ENCODE measurements around the gene AKNA. TPM values are rescaled to one million over a fixed set of nuclear protein-coding genes. Genes with fewer than 3 reads are reported as not detected.

AKNA gene
- total RNA-seq, 5 donors from 2014 or later (not counting 1 experiment from before 2014, with no cell fraction given) = 382 to 462 (median 415) TPM

DNA sequence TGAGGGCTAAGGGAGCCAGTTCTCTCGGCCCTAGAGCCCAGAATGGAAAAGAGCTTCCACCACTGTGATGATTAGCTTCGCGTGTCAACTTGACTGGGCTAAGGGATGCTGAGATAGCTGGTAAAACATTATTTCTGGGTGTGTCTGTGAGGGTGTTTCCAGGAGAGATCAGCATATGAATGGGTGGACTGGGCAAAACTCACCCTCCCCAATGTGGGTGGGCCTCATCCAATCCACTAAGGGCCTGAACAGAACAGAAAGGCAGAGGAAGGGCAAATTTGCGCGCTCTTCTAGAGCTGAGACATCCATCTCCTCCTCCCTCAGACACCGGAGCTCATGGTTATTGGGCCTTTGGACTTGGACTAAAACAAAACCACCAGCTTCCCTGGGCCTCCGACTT lies 20.9 kb upstream of the AKNA start:
- CTCF ChIA-PET = interaction anchor here (0.7 to 1.3 kb wide), 4 partner anchors 9 to 245 kb away, joined by 3 to 7 read pairs (median 4); no protein-coding TSS in a partner anchor
- H3K4me1 Mint-ChIP-seq = peaks cover 6 to 8% (median 6%) of the 10 kb centered on the region in 3 donors
- H3K36me3 ChIP-seq (ENCODE audit: control insufficient read depth in 2 of 2, extremely low read depth in 1 of 2, insufficient read depth in 1 of 2, low read length in 1 of 2) = no peaks in the 10 kb centered on the region
- DNase-seq = no peak
- H3K4me3 Mint-ChIP-seq = no peak overlapping the region
- H3K4me3 ChIP-seq (ENCODE audit: control insufficient read depth in 1 of 2, extremely low read depth in 1 of 2, low read length in 1 of 2) = no peak overlapping the region
- no peak overlapping the region for H3K27ac Mint-ChIP-seq
- no peak for ATAC-seq (replicated peaks in 1 of 4)
- H3K36me3 Mint-ChIP-seq = no peaks in the 10 kb centered on the region
- H3K27me3 ChIP-seq (replicated peaks in 1 of 2; ENCODE audit: control insufficient read depth in 2 of 2, extremely low read depth in 1 of 2, insufficient read depth in 2 of 2, low read length in 1 of 2) = no peaks in the 10 kb centered on the region
- no peaks in the 10 kb centered on the region for H3K27me3 Mint-ChIP-seq
- H3K27ac ChIP-seq (ENCODE audit: low read length) = no peak overlapping the region
- peaks cover 0 to 11% of the 10 kb centered on the region in 2 experiments for H3K4me1 ChIP-seq (ENCODE audit: control insufficient read depth in 1 of 2, extremely low read depth in 1 of 2, insufficient read depth in 2 of 2, low read length in 2 of 2)
- POLR2A ChIA-PET = no interaction called here
- 83% methylated on average over 3 of the region's 7 CpGs for WGBS (ENCODE audit: insufficient coverage)
- H3K9me3 Mint-ChIP-seq = no peaks in the 10 kb centered on the region
- H3K9me3 ChIP-seq = no peaks in the 10 kb centered on the region

DNA sequence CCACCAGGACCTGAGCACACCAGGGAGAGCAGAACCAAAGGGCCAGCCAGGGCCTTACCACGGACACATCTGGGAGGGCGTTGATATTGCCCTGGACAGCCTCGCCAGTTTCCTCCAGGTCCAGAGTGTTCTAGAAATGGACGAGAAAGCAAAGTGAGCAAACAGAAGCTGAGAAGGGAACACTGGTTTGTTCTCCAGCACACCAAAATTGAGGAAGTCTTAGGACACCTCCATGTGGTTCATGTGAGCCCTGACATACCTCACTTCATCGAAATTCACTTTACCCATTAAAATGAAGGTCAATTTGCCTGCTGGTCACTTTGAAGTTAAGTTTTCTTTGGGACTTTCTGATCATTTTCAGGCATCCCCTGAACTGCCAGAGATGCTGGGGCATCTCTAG lies 20.1 kb upstream of the AKNA start:
- WGBS (ENCODE audit: insufficient coverage) = 97% methylated on average over 4 of the region's 5 CpGs
- H3K27ac Mint-ChIP-seq = peak overlapping the region in 1 of 2 donors; percentile 22
- Histone ChIP-seq H3K4me1 (ENCODE audit: control insufficient read depth in 1 of 2, extremely low read depth in 1 of 2, insufficient read depth in 2 of 2, low read length in 2 of 2) (peaks cover 0 to 10% of the 10 kb centered on the region in 2 experiments), H3K36me3 (ENCODE audit: control insufficient read depth in 2 of 2, extremely low read depth in 1 of 2, insufficient read depth in 1 of 2, low read length in 1 of 2) (no peaks in the 10 kb centered on the region), H3K4me3 (ENCODE audit: control insufficient read depth in 1 of 2, extremely low read depth in 1 of 2, low read length in 1 of 2) (no peak overlapping the region), H3K27me3 (replicated peaks in 1 of 2; ENCODE audit: control insufficient read depth in 2 of 2, extremely low read depth in 1 of 2, insufficient read depth in 2 of 2, low read length in 1 of 2) (no peaks in the 10 kb centered on the region), H3K9me3 (no peaks in the 10 kb centered on the region), H3K27ac (ENCODE audit: low read length) (no peak overlapping the region)
- H3K4me3 Mint-ChIP-seq = no peak overlapping the region
- H3K4me1 Mint-ChIP-seq = peaks cover 6 to 8% (median 6%) of the 10 kb centered on the region in 3 donors
- H3K27me3 Mint-ChIP-seq = no peaks in the 10 kb centered on the region
- ChIA-PET CTCF (interaction anchor here (0.7 to 5.3 kb wide), 4 partner anchors 9 to 245 kb away, joined by 3 to 121 read pairs (median 4); no protein-coding TSS in a partner anchor), POLR2A (no interaction called here)
- no peaks in the 10 kb centered on the region for H3K36me3 Mint-ChIP-seq
- ATAC-seq (replicated peaks in 1 of 4) = no peak
- DNase-seq = no peak
- no peaks in the 10 kb centered on the region for H3K9me3 Mint-ChIP-seq

DNA sequence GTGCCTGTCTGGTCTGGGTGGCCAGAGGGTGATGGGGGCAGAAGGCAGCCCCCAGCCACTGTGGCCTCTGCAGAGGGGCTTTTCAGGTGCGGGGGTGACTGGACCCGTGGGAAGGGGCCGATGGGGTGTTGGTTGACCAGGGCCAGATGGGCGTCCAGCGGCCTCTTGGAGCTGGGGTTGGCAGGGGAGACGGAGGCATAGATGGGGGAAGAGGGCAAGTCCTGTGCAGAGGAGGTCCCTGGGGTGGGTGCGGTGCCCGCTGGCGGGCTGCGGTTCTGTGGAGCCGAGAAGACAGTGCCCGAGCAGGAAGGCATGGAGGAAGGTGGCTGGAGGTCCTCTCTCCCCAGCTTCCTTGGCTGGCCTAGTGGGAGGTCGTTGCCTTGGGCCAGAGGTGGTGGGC lies 18.7 kb upstream of the AKNA start:
- no peaks in the 10 kb centered on the region for H3K9me3 Mint-ChIP-seq
- POLR2A ChIA-PET = no interaction called here
- no peak overlapping the region for H3K27ac Mint-ChIP-seq
- H3K27me3 Mint-ChIP-seq = no peaks in the 10 kb centered on the region
- WGBS (ENCODE audit: insufficient coverage) = 93% methylated on average over 10 of the region's 13 CpGs
- H3K36me3 Mint-ChIP-seq = no peaks in the 10 kb centered on the region
- peaks cover 6 to 8% (median 6%) of the 10 kb centered on the region in 3 donors for H3K4me1 Mint-ChIP-seq
- no peak for ATAC-seq (replicated peaks in 1 of 4)
- H3K27ac ChIP-seq (ENCODE audit: low read length) = no peak overlapping the region
- H3K9me3 ChIP-seq = no peaks in the 10 kb centered on the region
- H3K27me3 ChIP-seq (replicated peaks in 1 of 2; ENCODE audit: control insufficient read depth in 2 of 2, extremely low read depth in 1 of 2, insufficient read depth in 2 of 2, low read length in 1 of 2) = no peaks in the 10 kb centered on the region
- peaks cover 0 to 10% of the 10 kb centered on the region in 2 experiments for H3K4me1 ChIP-seq (ENCODE audit: control insufficient read depth in 1 of 2, extremely low read depth in 1 of 2, insufficient read depth in 2 of 2, low read length in 2 of 2)
- CTCF ChIA-PET = interaction anchor here (0.6 to 5.3 kb wide), 17 partner anchors 9 to 608 kb away, joined by 3 to 121 read pairs (median 4); no protein-coding TSS in a partner anchor
- H3K4me3 Mint-ChIP-seq = no peak overlapping the region
- no peak overlapping the region for H3K4me3 ChIP-seq (ENCODE audit: control insufficient read depth in 1 of 2, extremely low read depth in 1 of 2, low read length in 1 of 2)
- DNase-seq = no peak
- no peaks in the 10 kb centered on the region for H3K36me3 ChIP-seq (ENCODE audit: control insufficient read depth in 2 of 2, extremely low read depth in 1 of 2, insufficient read depth in 1 of 2, low read length in 1 of 2)

DNA sequence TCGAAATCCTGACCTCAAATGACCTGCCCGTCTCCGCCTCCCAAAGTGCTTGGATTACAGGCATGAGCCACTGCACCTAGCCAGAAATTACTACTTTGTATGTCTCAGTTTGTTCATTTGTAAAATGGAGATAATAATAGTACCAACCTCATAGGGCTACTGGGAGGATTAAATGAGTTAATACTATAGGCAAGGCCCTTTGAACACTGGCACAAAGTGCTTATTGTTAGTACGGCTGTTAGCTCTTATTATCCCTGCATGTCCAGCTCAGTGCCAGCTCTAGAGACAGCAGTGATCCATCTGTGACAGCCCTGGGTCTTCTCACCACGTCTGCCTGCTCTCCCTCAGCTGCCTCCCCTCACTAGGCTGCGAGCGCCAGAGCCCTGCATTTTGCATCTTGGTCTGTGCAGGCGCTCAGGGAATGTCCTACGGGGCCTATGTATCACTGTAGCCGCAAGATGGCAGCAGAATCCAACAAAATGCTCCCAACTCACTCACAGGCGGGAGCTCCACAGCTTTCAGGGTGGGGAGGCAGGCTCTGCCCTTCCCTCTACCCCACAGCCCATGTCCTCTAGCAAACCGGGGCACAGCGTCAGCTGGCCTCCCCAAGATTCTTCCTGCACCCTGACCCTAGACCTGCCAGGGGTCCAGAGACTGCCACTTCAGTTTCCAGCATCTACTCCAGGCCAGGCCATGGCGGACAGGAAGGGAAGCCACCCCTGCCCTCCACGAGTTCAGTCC lies 17.7 kb upstream of the AKNA start:
- Mint-ChIP-seq H3K4me3 (no peak overlapping the region), H3K9me3 (no peaks in the 10 kb centered on the region), H3K36me3 (no peaks in the 10 kb centered on the region), H3K27me3 (no peaks in the 10 kb centered on the region), H3K4me1 (peaks cover 6 to 8% (median 6%) of the 10 kb centered on the region in 3 donors), H3K27ac (peak overlapping the region; percentile 62 to 68)
- 0% methylated on average over 6 of the region's 15 CpGs for WGBS (ENCODE audit: insufficient coverage)
- Histone ChIP-seq H3K27me3 (replicated peaks in 1 of 2; ENCODE audit: control insufficient read depth in 2 of 2, extremely low read depth in 1 of 2, insufficient read depth in 2 of 2, low read length in 1 of 2) (no peaks in the 10 kb centered on the region), H3K4me1 (ENCODE audit: control insufficient read depth in 1 of 2, extremely low read depth in 1 of 2, insufficient read depth in 2 of 2, low read length in 2 of 2) (peaks cover 0 to 10% of the 10 kb centered on the region in 2 experiments), H3K9me3 (no peaks in the 10 kb centered on the region), H3K4me3 (ENCODE audit: control insufficient read depth in 1 of 2, extremely low read depth in 1 of 2, low read length in 1 of 2) (no peak overlapping the region), H3K36me3 (ENCODE audit: control insufficient read depth in 2 of 2, extremely low read depth in 1 of 2, insufficient read depth in 1 of 2, low read length in 1 of 2) (no peaks in the 10 kb centered on the region), H3K27ac (ENCODE audit: low read length) (no peak overlapping the region)
- DNase-seq = peak; percentile 57 to 91 (median 76)
- peak; percentile 93 to 100 (median 97) for ATAC-seq (replicated peaks in 1 of 4)
- ChIA-PET POLR2A (interaction anchor here in 1 of 2 donors (0.7 kb wide), 1 partner anchor 187 kb away, joined by 3 read pairs; no protein-coding TSS in a partner anchor), CTCF (interaction anchor here (0.6 to 5.3 kb wide), 36 partner anchors 10 to 1097 kb away, joined by 3 to 121 read pairs (median 4); partner anchors contain the start of genes ATP6V1G1 (in 1 of the 2) and WHRN (in 1 of the 2))

DNA sequence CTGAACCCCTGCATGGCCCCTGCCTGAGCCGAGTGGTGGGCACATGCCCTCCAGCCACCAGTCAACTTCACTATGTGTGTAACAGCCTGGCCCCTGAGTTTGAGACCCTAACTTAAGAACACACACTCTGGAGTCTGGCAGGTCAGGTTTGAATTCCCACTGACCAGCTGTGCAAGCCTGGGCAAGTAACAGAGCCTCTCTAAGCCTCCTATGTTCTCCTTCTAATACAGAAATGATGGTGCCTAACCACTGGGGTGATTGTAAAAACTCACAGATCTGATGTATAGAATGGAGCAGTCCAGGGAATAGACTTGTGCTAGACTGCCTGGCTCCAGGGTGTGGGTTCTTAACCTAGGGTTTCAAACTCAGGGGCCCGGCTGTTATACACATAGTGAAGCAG lies 16.7 kb upstream of the AKNA start:
- H3K27ac ChIP-seq (ENCODE audit: low read length) = no peak overlapping the region
- Mint-ChIP-seq H3K4me1 (peaks cover 6 to 8% (median 6%) of the 10 kb centered on the region in 3 donors), H3K27me3 (no peaks in the 10 kb centered on the region), H3K9me3 (no peaks in the 10 kb centered on the region), H3K4me3 (no peak overlapping the region), H3K36me3 (no peaks in the 10 kb centered on the region), H3K27ac (no peak overlapping the region)
- CTCF ChIA-PET = interaction anchor here (0.6 to 5.3 kb wide), 14 partner anchors 8 to 610 kb away, joined by 3 to 121 read pairs (median 6); partner anchors contain the start of gene TEX48 (in 1 of the 2)
- WGBS (ENCODE audit: insufficient coverage) = no CpG with 5 or more reads among the region's 2 CpGs
- POLR2A ChIA-PET = no interaction called here
- no peaks in the 10 kb centered on the region for H3K36me3 ChIP-seq (ENCODE audit: control insufficient read depth in 2 of 2, extremely low read depth in 1 of 2, insufficient read depth in 1 of 2, low read length in 1 of 2)
- H3K4me3 ChIP-seq (ENCODE audit: control insufficient read depth in 1 of 2, extremely low read depth in 1 of 2, low read length in 1 of 2) = no peak overlapping the region
- peaks cover 0 to 10% of the 10 kb centered on the region in 2 experiments for H3K4me1 ChIP-seq (ENCODE audit: control insufficient read depth in 1 of 2, extremely low read depth in 1 of 2, insufficient read depth in 2 of 2, low read length in 2 of 2)
- DNase-seq (no peak), ATAC-seq (replicated peaks in 1 of 4) (no peak)
- H3K9me3 ChIP-seq = no peaks in the 10 kb centered on the region
- no peaks in the 10 kb centered on the region for H3K27me3 ChIP-seq (replicated peaks in 1 of 2; ENCODE audit: control insufficient read depth in 2 of 2, extremely low read depth in 1 of 2, insufficient read depth in 2 of 2, low read length in 1 of 2)

DNA sequence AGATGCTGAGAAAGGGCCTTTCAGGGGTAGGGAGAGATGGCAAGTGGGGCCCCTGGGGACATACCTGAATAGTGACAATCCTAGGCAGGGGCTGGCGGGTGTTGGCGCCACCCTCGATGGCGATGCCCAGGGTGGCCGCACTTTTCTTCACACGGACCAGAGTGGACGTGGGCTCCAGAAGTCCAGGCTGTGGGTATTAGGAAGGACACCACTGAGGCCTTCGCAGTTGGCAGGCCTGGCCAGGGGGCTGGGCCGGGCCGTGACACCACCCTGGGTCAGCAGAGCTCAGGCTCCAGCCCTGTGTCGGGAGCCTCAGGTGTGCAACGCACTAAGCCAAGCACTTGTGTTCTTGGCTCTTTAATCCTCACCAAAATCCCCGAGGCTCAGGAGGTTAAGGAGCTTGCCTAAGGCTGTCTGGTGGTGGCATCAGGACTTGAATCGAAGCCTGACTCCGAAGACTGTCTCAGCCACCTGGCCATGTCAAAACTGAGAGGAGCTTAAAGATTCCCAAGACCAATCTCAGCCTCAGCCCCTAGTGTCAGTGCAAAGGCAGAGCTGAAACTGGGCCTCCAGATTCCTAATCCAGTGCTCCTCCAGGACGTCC lies 15.5 kb upstream of the AKNA start:
- no peaks in the 10 kb centered on the region for H3K36me3 Mint-ChIP-seq
- ATAC-seq (replicated peaks in 1 of 4) (no peak), DNase-seq (no peak)
- ChIA-PET CTCF (interaction anchor here (0.6 to 5.3 kb wide), 6 partner anchors 10 to 611 kb away, joined by 3 to 121 read pairs (median 4); no protein-coding TSS in a partner anchor), POLR2A (no interaction called here)
- peaks cover 8 to 10% (median 9%) of the 10 kb centered on the region in 3 donors for H3K4me1 Mint-ChIP-seq
- no peaks in the 10 kb centered on the region for H3K9me3 Mint-ChIP-seq
- Histone ChIP-seq H3K4me3 (ENCODE audit: control insufficient read depth in 1 of 2, extremely low read depth in 1 of 2, low read length in 1 of 2) (no peak overlapping the region), H3K4me1 (ENCODE audit: control insufficient read depth in 1 of 2, extremely low read depth in 1 of 2, insufficient read depth in 2 of 2, low read length in 2 of 2) (peaks cover 0 to 14% of the 10 kb centered on the region in 2 experiments), H3K27me3 (replicated peaks in 1 of 2; ENCODE audit: control insufficient read depth in 2 of 2, extremely low read depth in 1 of 2, insufficient read depth in 2 of 2, low read length in 1 of 2) (no peaks in the 10 kb centered on the region), H3K9me3 (no peaks in the 10 kb centered on the region), H3K27ac (ENCODE audit: low read length) (no peak overlapping the region), H3K36me3 (ENCODE audit: control insufficient read depth in 2 of 2, extremely low read depth in 1 of 2, insufficient read depth in 1 of 2, low read length in 1 of 2) (no peaks in the 10 kb centered on the region)
- H3K27me3 Mint-ChIP-seq = no peaks in the 10 kb centered on the region
- H3K27ac Mint-ChIP-seq = no peak overlapping the region
- no peak overlapping the region for H3K4me3 Mint-ChIP-seq
- WGBS (ENCODE audit: insufficient coverage) = 92% methylated on average over 15 of the region's 16 CpGs

Measured in T-cell (primary cell).